Pons (tissue), 1 donor: ENCODE measurements around the gene C1QTNF6.

Experiments
- DNase-seq: peaks from one replicate; pipeline ENCODE4 v3.0.0-alpha.2; 2016; ENCODE audit warnings: low spot score

The C1QTNF6 gene

GRCh38 chr22:37141971-37142370 is 46.1 kb downstream of the C1QTNF6 start:
- no peak for DNase-seq

GRCh38 chr22:37141476-37141875 is 46.6 kb downstream of the C1QTNF6 start:
- DNase-seq, result no peak

GRCh38 chr22:37140686-37141323 is 47.2 kb downstream of the C1QTNF6 start:
- DNase-seq, result no peak

GRCh38 chr22:37139762-37140161 is 48.3 kb downstream of the C1QTNF6 start:
- DNase-seq, result no peak

- no peak for DNase-seq
These were observed 49.0 kb downstream of the C1QTNF6 start for GRCh38 chr22:37138849-37139561.

GRCh38 chr22:37137903-37138665 is 50.0 kb downstream of the C1QTNF6 start:
- no peak for DNase-seq

- no peak for DNase-seq
These were observed 50.9 kb downstream of the C1QTNF6 start for GRCh38 chr22:37137131-37137530.

- DNase-seq, result no peak
These were observed 53.0 kb downstream of the C1QTNF6 start for GRCh38 chr22:37135023-37135422.

- no peak for DNase-seq
These were observed 54.6 kb downstream of the C1QTNF6 start for GRCh38 chr22:37133304-37134018.

- DNase-seq, result no peak
These were observed 55.3 kb downstream of the C1QTNF6 start for GRCh38 chr22:37132773-37133172.
